ENCODE measurements around the gene KIF1B.

The KIF1B gene

DNA sequence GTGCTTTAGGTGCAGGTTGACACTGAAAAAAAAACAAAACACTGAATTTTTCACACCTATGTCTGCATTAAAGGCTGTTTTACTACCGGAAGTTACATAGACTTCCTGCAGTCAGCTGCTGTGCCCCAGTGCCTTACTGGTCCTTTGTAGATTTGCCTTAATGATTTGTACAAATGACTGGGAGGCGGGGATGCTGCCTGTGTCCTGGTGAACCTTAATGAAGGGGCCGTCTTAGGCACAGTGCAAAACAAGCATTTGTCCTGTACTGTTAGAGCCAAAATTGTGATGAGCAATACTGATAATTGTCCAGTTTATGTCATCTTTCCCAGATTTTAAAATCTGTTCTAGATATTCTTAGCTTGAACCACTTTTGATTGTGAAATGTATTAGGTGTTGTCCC is 97.6 kb downstream of the KIF1B start:
- POLR2A ChIA-PET = no interaction called here
- CTCF ChIA-PET = no interaction called here
- TF ChIP-seq, protein P1, sequence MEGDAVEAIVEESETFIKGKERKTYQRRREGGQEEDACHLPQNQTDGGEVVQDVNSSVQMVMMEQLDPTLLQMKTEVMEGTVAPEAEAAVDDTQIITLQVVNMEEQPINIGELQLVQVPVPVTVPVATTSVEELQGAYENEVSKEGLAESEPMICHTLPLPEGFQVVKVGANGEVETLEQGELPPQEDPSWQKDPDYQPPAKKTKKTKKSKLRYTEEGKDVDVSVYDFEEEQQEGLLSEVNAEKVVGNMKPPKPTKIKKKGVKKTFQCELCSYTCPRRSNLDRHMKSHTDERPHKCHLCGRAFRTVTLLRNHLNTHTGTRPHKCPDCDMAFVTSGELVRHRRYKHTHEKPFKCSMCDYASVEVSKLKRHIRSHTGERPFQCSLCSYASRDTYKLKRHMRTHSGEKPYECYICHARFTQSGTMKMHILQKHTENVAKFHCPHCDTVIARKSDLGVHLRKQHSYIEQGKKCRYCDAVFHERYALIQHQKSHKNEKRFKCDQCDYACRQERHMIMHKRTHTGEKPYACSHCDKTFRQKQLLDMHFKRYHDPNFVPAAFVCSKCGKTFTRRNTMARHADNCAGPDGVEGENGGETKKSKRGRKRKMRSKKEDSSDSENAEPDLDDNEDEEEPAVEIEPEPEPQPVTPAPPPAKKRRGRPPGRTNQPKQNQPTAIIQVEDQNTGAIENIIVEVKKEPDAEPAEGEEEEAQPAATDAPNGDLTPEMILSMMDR (IDR thresholded peaks at IDR 0.05; ENCODE audit: control extremely low read depth, extremely low read depth, low read depth, missing control alignments) = no peak
- no peak for DNase-seq (ENCODE audit: extremely low spot score)

DNA sequence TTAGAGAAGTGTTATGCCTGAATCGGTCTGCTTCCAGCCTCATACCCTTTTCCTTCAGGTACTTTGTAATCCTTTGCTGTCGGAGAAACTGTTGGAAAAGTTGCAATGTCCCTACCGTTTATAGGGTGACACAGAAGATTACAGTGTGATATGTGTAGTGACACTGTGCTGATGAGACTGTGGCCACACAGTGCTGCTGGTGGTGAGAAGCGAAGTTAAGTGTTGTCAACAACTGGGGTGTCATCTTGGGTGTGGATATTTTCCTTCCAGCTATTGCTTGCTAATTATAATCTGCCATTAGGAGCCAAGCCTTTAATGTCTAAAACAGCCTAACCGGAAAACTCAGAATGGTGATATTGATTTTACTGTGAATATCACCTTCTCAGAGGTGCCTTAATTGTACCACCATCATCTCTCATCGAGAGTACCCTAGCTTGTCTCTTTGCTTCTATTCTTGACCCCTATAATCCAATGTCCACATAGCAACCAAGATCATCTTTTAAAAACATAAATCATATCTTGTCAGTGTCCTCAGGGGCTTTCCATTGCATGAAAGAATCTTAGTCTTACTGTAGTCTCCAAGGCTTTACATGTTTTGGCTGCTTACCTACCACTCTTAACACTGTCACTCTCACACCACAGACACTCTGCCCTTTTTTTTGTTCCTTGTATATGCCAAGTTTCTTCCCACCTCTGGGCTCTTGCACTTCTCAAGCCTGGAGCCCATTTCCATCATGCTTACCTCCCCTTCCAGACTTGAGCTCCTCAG is 99.1 kb downstream of the KIF1B start:
- TF ChIP-seq, protein P1 (IDR thresholded peaks at IDR 0.05; ENCODE audit: control extremely low read depth, extremely low read depth, low read depth, missing control alignments) = no peak
- no peak for DNase-seq (ENCODE audit: extremely low spot score)
- ChIA-PET CTCF (no interaction called here), POLR2A (no interaction called here)

DNA sequence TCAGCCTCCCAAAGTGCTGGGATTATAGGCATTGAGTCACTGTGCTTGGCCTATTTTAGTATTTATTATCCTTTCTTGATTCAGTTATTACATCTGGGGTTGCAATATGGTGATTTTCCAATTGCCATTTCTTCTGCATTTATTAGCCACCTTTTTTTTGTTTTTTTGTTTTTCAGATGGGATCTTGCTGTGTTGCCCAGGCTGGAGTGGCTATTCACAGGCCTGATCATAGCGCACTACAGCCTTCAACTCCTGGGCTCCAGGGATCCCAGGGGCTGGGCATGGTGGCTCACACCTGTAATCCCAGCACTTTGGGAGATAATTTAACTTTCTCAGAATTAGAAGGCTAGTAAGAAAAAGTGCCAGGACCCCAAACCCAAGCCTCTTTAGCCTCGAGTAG is 106.4 kb downstream of the KIF1B start:
- CTCF ChIA-PET = interaction anchor here (1.5 kb wide), 1 partner anchor 29 kb away, joined by 3 read pairs; no protein-coding TSS in a partner anchor
- POLR2A ChIA-PET = no interaction called here
- TF ChIP-seq, protein P1 (IDR thresholded peaks at IDR 0.05; ENCODE audit: control extremely low read depth, extremely low read depth, low read depth, missing control alignments) = no peak
- DNase-seq (ENCODE audit: extremely low spot score) = no peak

DNA sequence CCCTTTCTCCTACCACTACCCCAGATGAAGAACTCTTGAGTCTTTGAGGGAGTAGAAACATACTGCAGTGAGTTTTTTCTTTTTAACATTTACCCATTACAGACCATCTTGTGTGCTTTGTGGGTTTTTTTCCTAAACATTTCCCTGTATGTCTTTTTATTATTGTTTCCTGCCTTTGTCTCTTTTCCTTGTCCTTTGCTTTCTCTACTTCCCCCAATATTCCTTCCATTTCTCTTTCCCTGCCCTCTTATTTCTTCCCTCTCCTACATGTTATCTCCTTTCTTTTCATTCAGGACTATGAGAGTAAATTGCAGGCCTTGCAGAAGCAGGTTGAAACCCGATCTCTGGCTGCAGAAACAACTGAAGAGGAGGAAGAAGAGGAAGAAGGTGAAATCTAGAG is 109.4 kb downstream of the KIF1B start:
- no peak for DNase-seq (ENCODE audit: extremely low spot score)
- ChIA-PET CTCF (no interaction called here), POLR2A (no interaction called here)
- TF ChIP-seq, protein P1 (IDR thresholded peaks at IDR 0.05; ENCODE audit: control extremely low read depth, extremely low read depth, low read depth, missing control alignments) = no peak

DNA sequence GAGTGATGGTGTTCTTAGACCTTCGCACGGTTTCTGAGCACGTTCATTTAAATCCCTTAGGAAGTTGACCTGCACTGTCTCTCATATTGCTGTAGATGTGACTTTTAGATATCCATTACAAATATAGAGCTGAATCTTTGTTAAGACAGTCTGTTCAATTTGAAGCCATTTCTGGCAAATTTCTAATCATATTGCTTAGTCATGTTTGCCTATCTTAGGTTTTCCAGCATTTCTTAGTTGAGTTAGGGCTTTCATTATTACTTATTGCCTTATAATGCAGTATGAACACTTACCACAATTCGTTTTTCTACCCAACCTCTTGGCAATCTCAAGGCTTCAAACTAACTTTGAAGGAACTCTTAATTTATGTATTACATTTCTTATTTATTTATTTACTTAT is 110.0 kb downstream of the KIF1B start:
- TF ChIP-seq, protein P1 (IDR thresholded peaks at IDR 0.05; ENCODE audit: control extremely low read depth, extremely low read depth, low read depth, missing control alignments) = no peak
- no peak for DNase-seq (ENCODE audit: extremely low spot score)
- ChIA-PET POLR2A (no interaction called here), CTCF (no interaction called here)

DNA sequence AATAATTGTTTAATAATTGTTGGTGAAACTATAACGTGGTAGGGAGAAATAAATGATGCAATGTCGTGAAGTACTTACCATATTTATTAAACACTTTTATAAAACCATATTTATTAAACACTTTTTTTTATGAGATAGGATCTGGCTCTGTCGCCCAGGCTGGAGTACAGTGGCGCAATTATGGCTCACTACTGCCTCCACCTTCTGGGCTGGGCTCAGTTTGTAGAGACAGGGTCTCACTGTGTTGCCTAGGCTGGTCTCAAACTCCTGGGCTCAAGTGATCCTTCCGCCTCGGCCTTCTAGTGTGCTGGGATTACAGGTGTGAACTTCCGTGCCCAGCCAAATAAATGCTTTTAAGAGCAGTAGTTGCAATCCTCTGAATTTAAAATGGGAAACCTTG is 112.5 kb downstream of the KIF1B start:
- ChIA-PET POLR2A (no interaction called here), CTCF (interaction anchor here (1.7 kb wide), 1 partner anchor 113 kb away, joined by 6 read pairs; the partner anchor contains the start of gene KIF1B)
- TF ChIP-seq, protein P1 (IDR thresholded peaks at IDR 0.05; ENCODE audit: control extremely low read depth, extremely low read depth, low read depth, missing control alignments) = no peak
- no peak for DNase-seq (ENCODE audit: extremely low spot score)
